Skeletal muscle cell (primary cell): ENCODE results near the gene TFF3.

Experiments
- DNase-seq: peaks from one replicate; pipeline ENCODE4 v3.0.0-alpha.2; 2010; ENCODE audit warnings: low read depth
- H3K4me3 ChIP-seq: 2 replicates; pipeline ENCODE4 v1.5.1; 2011; ENCODE audit warnings: low read depth, mild to moderate bottlenecking, control low read depth, low read length, moderate library complexity

The TFF3 gene

DNA sequence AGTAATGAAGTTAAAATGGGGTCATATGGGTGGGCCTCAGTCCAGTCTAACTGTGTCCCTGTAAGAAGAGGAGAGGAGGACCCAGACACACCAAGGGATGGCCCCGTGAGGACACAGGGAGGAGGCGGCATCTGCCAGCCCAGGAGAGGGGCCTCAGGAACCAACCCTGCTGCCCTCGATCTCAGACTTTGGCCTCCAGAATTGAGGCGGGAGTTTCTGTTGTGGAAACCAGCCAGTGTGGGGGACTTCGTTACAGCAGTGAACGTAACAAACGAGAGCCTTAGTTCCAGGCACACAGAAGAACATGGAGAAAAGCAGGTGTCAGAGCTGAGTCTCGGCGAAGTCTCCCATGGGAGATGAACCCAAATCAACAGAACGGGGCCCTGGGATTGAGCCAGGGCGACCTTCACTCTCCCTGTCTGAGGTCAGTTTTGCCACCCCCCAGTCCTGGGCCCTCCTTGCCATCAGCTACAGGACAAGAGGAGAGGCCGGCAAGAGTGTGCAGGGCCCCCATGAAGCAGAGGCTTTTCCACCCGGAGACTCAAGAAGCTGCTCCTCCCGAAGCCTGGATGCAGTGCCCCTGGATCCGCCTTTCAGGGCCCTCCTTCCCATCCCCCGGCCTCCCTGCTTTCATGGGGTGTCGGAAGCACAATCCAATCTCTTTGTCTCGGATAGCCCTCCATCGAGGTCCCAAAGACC lies 36.6 kb downstream of the TFF3 start:
- DNase-seq = no peak

DNA sequence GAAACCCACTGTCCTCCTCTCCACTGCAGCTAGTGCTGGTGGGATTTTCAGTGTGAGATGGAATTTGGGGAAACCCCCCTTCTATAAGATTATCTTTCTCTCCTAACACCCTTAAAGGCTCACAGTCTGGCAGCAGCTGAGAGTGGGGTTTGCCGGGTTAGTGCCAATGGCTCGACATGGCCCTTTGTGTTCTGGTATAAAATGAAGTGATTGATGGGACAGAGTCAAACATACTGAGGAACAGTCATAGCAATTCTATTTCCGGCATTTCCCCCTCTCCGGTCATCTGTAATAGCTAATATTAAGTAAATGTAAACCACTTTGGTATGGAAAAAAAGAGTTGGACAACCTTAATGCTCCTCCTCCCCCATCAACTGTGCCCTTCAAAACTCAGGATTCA lies 37.6 kb downstream of the TFF3 start:
- no peak for DNase-seq
- H3K4me3 ChIP-seq = no peak overlapping the region

More for the DNA sequence above, 36.6 kb downstream of the TFF3 start:
- no peak overlapping the region for H3K4me3 ChIP-seq

DNA sequence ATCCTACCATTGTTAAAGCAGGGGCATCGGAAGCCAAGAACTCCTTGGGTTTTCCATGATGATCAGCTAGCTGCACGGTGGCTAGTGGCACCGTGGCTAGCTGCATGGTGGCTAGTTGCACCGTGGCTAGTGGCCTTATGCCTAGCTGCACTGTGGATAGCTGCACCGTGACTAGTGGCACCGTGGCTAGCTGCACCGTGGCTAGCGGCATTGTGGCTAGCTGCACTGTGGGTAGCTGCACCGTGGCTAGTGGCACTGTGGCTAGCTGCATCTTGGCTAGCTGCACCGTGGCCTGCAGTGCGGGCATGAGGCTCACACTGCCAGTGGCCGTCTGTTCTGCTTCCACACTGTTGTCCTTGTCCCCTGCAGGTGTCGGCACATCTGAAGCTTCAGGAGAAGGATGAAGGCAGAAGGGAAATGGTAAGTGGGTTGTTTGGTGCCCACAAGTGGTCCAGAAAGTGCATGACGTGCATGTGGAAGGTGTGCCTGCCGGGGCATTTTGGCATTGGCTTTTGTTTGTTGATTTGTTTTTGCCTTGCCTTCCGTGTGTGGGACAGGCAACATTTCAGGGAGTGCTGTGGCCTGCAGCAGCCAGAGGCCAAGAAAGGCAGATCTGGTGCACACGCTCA lies 38.6 kb downstream of the TFF3 start:
- no peak for DNase-seq
- H3K4me3 ChIP-seq = no peak overlapping the region

DNA sequence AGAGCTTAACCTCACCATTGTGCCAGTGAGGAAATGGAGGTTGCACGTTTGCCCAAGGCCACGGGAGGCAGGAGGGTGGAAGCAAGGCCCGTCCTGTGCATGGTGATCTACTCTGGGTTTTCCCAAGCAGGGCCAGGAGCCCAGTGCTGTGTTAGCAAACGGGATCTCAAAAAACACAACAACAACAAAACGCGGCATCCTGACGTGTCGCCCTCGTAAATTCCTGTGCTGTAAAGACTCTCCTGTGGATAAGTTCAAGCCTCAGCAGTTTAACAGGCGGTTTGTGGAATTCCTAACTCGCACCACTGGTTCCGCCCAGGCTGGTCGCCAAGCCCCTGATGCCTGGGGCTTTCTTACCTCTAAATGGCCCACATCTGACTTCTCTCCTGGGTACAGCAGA lies 39.1 kb downstream of the TFF3 start:
- no peak overlapping the region for H3K4me3 ChIP-seq
- DNase-seq = no peak

DNA sequence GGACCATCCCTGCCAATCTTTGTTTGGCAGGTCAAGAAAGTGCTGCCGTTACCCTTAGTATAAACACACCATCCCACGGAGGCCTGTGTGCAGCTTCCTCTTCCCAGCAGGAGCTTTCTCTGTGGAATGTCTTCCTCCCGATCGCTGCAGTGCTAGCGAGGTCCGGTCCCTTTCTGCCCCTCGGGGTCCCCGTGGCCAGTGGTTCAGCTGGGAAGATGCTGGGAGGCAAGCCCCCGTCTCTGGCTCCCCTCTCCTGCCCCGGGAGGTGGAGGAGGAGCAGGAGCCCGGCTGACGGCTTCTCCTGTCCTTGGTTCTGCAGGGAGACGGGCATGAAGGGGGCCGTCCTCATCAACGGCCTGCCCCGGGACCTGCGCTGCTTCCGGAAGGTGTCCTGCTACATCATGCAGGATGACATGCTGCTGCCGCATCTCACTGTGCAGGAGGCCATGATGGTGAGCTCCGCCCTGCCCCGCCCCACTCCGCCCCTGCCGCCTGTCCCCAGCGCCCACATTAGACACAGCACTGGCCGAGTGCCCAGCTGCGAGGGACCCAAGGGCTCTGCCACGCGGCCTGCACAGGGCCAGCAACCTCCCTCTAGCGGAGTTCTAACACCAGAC lies 42.1 kb downstream of the TFF3 start:
- no peak for DNase-seq
- H3K4me3 ChIP-seq = no peak overlapping the region

DNA sequence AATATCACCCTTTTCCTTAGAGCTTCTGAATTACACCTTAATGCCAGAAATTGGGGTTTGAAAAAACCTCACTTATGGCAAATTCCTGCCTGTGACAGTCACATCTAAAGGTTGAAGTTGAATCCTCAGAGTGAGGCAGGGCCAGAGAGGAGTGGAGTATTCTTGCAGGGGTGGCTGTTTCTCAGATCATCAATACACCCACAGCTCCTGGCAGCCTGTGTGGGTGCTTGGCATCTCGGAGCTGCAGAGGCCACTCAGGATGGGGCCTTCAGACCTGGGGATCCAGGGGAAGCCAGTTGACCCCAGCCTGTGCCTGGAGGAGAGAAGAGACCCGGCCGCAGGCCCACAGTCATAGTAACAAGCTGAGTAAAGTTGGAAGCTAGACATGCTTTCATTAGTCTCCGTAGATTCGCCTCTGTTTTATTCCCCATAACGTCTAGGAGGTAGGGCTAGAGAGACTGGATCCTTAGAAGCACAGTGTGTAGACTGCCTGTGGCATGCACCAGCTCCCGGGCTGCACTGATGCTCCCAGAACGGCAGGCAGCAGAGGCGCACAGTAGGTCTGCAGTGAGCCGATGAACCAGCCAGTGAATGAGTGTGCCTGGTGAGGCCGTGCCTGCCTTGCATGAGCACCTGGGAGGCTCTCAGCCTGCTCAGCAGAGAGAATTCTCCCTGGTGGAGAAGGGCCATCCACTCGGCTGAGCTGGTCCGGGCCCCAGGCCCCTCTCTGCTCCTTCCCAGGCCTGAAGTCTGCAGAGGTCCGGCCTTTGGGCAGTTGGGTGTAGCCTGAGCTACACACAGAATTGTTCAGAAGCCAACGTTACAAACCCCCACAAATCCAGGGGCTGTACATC lies 42.9 kb downstream of the TFF3 start:
- no peak for DNase-seq

DNA sequence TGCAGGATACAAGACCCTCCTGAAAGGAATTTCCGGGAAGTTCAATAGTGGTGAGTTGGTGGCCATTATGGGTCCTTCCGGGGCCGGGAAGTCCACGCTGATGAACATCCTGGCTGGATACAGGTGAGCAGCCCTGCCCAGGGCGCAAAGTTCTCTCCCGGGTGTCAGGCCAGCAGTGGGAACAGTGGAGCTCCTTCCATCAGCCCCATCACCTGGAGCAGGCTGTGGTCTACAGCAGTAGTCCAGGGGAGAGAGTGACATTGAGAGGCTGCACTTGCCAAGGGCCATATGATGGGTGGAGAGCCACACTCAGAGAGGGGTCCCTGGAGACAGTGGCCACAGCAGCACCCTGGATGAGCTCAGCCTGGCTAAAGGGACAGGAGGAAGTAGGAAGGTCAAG lies 44.1 kb downstream of the TFF3 start:
- H3K4me3 ChIP-seq = no peak overlapping the region
- no peak for DNase-seq

More for the DNA sequence above, 42.9 kb downstream of the TFF3 start:
- H3K4me3 ChIP-seq = no peak overlapping the region

DNA sequence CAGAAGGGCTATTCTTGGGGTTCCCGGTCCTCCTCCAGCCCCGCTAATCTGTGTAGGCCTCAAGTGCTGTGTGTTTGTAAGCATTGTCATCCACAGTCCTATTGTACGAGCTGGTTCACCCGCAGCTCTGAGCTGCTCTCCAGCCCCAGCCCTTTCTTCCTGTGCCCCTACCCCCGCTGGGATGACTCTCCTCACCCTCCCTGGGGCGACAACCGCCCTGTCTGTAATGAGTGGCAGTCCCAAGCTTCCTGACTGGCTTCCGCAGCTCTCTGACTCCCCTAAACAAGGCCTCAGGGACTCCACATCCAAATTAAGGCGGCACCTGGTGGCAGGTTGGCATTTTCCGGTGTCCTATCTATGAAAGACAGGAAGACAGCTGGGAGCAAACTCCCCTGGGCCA lies 45.8 kb downstream of the TFF3 start:
- no peak for DNase-seq
- no peak overlapping the region for H3K4me3 ChIP-seq

DNA sequence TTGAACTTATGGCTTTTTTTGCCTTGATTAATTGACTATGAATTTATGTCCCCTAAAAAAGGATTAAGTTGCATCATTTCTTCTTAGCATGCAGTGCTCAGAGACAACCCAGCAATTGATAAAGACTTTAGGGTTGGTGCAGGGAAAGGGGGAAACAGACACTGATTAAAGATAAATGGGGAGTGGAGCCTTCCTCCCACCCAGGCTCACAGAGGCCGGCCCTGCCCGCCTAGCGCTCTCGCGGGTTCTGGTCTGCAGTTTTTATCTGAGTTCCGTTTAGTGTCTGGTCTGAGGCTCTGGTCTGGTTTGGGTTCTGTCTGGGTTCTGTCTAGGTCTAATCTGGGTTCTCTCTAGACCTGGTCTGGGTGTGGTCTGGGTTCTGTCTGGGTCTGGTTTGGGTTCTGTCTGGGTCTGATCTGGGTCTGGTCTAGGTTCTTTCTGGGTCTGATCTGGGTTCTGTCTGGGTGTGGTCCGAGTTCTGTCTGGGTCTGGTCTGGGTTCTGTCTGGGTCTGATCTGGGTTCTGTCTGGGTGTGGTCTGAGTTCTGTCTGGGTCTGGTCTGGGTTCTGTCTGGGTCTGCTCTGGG lies 48.1 kb downstream of the TFF3 start:
- no peak for DNase-seq
- H3K4me3 ChIP-seq = no peak overlapping the region

DNA sequence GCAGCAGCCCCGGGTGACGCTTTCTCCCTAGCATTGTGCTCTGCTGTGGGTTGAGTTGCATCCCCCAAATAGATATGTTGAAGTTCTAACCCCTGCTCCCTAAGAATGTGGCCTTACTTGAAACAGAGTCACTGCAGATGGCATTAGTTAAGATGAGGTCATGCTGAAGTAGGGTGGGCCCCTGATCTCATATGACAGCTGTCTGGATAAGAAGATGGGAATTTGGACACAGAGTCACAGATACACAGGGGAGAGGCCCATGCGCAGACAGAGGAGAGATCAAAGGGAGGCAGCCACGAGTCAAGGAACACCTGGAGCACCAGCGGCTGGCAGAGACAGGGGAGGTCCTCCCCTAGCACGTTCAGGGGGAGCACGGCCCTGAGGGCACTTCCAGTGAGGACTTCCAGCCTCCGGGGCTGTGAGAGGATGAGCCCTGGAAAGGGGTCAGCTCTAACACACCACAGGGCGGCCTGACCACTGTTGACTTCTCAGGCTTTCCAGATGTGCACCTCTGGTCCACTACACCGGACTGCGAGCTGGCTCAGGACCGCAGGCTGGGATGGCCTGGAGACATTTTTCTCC lies 49.9 kb downstream of the TFF3 start:
- no peak overlapping the region for H3K4me3 ChIP-seq
- DNase-seq = no peak

DNA sequence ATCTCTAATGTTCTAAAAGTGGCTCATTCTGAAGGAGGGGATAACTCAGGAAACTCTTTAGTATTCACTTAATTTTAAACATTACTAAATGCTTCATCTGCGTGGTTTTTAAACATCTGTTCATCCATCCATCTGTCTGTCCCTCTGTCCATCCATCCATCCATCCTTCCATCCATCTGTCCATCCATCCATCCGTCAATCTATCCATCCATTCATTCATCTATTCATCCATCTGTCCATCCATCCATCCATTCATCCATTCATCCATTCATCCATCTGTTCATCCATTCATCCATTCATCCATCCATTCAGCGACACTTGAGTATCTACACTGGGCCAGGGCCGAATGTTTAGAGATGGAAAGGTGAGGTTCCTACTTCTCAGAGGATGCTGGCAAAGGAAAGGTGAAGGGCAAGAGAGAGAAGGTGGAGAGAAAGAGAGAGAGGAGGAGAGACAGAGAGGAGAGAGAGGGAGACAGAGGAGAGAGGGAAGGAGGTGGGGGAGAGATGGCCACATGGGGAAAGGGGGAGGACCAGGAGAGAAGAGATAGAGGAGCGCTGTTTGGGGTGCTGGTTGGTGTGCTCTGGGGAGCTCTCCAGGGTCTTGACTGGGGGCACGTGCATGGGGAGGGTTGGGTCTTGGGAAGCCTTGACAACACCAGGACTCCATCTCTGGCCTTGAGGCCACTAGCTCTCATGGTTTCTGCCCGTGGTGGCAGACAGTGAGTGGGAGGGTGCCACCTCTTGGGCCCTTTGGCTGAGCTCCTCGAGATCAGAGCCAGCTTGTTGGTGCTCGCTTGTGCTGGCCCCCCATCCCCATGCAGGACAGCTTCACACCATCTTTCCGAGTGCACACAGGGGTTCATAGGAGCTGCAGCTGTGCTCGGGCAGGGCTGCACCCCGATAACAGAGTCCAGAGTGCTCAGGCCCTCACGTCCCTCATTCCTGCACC lies 50.7 kb downstream of the TFF3 start:
- DNase-seq = no peak
- H3K4me3 ChIP-seq = no peak overlapping the region

DNA sequence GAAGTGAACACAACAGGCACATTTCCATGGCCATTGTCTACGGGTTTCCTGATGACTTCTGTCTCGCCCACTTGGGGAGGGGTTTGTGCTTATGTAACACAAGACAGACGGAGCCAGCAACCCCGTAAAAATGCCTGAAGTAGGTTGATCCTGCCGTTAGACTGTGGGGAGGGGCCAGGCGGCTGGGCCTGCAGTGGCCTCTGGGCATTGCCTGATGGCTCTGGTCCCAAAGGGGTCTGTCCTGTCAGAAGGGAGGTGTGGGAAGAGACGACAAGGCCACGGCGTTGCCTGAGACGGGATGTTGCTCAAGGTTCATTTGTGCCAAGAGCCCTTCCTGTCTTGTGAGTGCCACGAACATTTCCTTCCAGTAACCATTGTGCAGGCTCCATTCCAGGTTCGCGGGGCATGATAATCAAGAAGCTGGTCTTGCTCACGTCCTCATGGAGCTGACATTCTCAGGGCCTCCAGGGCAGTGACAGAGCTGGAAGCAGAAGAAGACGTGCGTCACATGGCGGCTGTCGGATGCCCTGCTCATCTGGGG lies 51.5 kb downstream of the TFF3 start:
- H3K4me3 ChIP-seq = no peak overlapping the region
- no peak for DNase-seq

DNA sequence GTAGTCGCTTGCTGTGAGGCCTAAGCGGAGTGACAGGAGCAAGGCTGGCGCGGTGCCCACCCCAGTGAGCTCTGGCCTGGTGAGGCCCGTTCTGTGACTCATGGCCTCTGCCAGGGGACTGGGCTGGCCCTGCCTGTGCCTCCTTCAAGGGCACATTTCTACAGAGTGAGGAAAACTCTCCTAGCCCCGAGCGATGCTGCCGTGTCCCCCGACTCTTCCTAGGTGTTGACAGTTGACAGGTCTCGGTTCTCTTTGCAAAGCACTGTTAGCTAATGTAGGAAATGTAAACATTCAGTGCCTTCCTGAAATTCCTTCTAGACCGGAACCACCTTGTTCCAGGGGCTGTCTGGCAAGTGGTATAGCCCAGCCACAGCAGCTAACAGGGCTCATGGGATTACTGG lies 52.4 kb downstream of the TFF3 start:
- DNase-seq = no peak
- no peak overlapping the region for H3K4me3 ChIP-seq

DNA sequence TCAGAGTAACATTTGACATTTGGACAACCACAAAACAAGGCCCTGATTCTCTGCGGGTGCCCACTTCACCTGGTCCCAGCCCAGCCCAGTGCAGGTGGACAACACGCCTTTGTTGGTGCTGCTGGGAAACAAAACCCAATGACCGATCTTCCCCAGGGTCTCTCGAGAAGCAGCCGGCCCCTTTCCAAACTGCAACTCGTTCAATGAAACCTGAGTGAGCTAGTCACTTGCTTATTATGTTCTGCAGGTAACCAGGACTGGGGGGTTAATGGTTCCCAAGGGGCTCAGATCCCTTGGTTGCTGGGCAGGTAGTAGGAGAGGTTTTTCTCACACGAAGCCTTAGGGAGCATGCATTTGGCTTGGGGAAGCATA lies 53.4 kb downstream of the TFF3 start:
- DNase-seq = no peak
- no peak overlapping the region for H3K4me3 ChIP-seq
